ENCODE results near the gene RAB11FIP4. TPM values are rescaled to one million over a fixed set of nuclear protein-coding genes. Genes with fewer than 3 reads are reported as not detected.

Gene RAB11FIP4
- total and polyA plus RNA-seq, 2 of the 13 experiments (the other 11 are each of a cell fraction or from before 2014, with no cell fraction given) = 28.0 to 89.3 TPM

GRCh38 chr17:31497994-31498826, 106.7 kb downstream of the RAB11FIP4 start (continued):
- peak; percentile 70; the same call in 1 of the 2 replicates for TF ChIP-seq NR2F2 (IDR thresholded peaks at IDR 0.05; ENCODE audit: borderline replicate concordance, low read depth)
- TF ChIP-seq SP2 (CRISPR knock-in tag; IDR thresholded peaks at IDR 0.05) = no peak
- TF ChIP-seq ZNF563 (CRISPR knock-in tag; IDR thresholded peaks at IDR 0.05) = 0 out of 2 replicates have a peak, but pooled peaks have one; percentile 23
- peak; percentile 91 for TF ChIP-seq SALL1 (CRISPR knock-in tag; IDR thresholded peaks at IDR 0.05)
- no peak for TF ChIP-seq AGO1 (IDR thresholded peaks at IDR 0.05; ENCODE audit: low read depth, low read length, poor library complexity, severe bottlenecking)
- TF ChIP-seq ZNF75D (CRISPR knock-in tag; IDR thresholded peaks at IDR 0.05; ENCODE audit: borderline replicate concordance) = no peak
- peak; percentile 72; the same call in 1 of the 2 replicates for TF ChIP-seq MLX (CRISPR knock-in tag; IDR thresholded peaks at IDR 0.05)
- TF ChIP-seq, protein P1, sequence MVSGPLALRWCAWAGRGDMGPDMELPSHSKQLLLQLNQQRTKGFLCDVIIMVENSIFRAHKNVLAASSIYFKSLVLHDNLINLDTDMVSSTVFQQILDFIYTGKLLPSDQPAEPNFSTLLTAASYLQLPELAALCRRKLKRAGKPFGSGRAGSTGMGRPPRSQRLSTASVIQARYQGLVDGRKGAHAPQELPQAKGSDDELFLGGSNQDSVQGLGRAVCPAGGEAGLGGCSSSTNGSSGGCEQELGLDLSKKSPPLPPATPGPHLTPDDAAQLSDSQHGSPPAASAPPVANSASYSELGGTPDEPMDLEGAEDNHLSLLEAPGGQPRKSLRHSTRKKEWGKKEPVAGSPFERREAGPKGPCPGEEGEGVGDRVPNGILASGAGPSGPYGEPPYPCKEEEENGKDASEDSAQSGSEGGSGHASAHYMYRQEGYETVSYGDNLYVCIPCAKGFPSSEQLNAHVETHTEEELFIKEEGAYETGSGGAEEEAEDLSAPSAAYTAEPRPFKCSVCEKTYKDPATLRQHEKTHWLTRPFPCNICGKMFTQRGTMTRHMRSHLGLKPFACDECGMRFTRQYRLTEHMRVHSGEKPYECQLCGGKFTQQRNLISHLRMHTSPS (CRISPR knock-in tag; IDR thresholded peaks at IDR 0.05; ENCODE audit: low read depth) = 0 out of 2 replicates have a peak, but pooled peaks have one; percentile 54
- TF ChIP-seq SAFB2 (CRISPR knock-in tag; IDR thresholded peaks at IDR 0.05; ENCODE audit: borderline replicate concordance, low read depth) = 0 out of 2 replicates have a peak, but pooled peaks have one; percentile 44
- no peak for TF ChIP-seq ZNF737 (CRISPR knock-in tag; IDR thresholded peaks at IDR 0.05; ENCODE audit: borderline replicate concordance)
- TF ChIP-seq ZNF430 (CRISPR knock-in tag; IDR thresholded peaks at IDR 0.05) = peak; percentile 77
- no peak for TF ChIP-seq ZNF547 (CRISPR knock-in tag; IDR thresholded peaks at IDR 0.05)
- TF ChIP-seq ZBTB25 (CRISPR knock-in tag; IDR thresholded peaks at IDR 0.05) = 0 out of 2 replicates have a peak, but pooled peaks have one; percentile 44
- TF ChIP-seq HES4 (CRISPR knock-in tag; IDR thresholded peaks at IDR 0.05; ENCODE audit: borderline replicate concordance) = 0 out of 2 replicates have a peak, but pooled peaks have one; percentile 65
- TF ChIP-seq, protein P2, sequence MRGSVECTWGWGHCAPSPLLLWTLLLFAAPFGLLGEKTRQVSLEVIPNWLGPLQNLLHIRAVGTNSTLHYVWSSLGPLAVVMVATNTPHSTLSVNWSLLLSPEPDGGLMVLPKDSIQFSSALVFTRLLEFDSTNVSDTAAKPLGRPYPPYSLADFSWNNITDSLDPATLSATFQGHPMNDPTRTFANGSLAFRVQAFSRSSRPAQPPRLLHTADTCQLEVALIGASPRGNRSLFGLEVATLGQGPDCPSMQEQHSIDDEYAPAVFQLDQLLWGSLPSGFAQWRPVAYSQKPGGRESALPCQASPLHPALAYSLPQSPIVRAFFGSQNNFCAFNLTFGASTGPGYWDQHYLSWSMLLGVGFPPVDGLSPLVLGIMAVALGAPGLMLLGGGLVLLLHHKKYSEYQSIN (CRISPR knock-in tag; IDR thresholded peaks at IDR 0.05; ENCODE audit: borderline replicate concordance) = no peak
- TF ChIP-seq ZNF619 (CRISPR knock-in tag; IDR thresholded peaks at IDR 0.05) = no peak
- no peak for TF ChIP-seq NFRKB (IDR thresholded peaks at IDR 0.05)
- no peak for TF ChIP-seq ZNF879 (CRISPR knock-in tag; IDR thresholded peaks at IDR 0.05)
- TF ChIP-seq ZFY (CRISPR knock-in tag; IDR thresholded peaks at IDR 0.05) = peak; percentile 47; the same call in 1 of the 2 replicates
- no peak for TF ChIP-seq ATF7 (IDR thresholded peaks at IDR 0.05)
- peak; percentile 58 for TF ChIP-seq ATF7 (CRISPR knock-in tag; IDR thresholded peaks at IDR 0.05)
- peak; percentile 48; the same call in 1 of the 2 replicates for TF ChIP-seq DZIP1 (CRISPR knock-in tag; IDR thresholded peaks at IDR 0.05)
- no peak for TF ChIP-seq EED (CRISPR knock-in tag; IDR thresholded peaks at IDR 0.05)

All from HepG2 (cell line).